HepG2 (cell line): Measurements from ENCODE around the gene LCE4A. TPM values are rescaled to one million over a fixed set of nuclear protein-coding genes. Genes with fewer than 3 reads are reported as not detected.
"Not testable (repeated sequence)": the region's sequence is repeated elsewhere in the genome, so short reads cannot be mapped to it uniquely, and the experiment has no call there.

ENCODE experiments used
- ATAC-seq: fragments of 200-7000 bp; cut with Tn5 transposase; 3 replicates; pipeline ENCODE4 v1.9.1; 2020; ENCODE audit warnings: mild to moderate bottlenecking, moderate library complexity
- BruUV-seq: library from RNA; stranded (reverse); fragments of 400-500 nt; replicated peaks from 2 replicates; lab custom pipeline; 2021; lab: Mats Ljungman, UMichigan
- CTCF ChIA-PET: fragments of 300-600 bp; formaldehyde crosslinking; extraction: SDS; loops from one replicate; lab custom pipeline; 2021; ENCODE audit warnings: low total read pairs, inconsistent platforms, low intra/inter-chr PET ratio; lab: Yijun Ruan, JAX
- POLR2A ChIA-PET: fragments of 350-600 bp; sonication (Branson Sonifier 250); formaldehyde crosslinking; loops from one replicate; lab custom pipeline; 2020; ENCODE audit warnings: antibody characterized with exemption, inconsistent platforms; lab: Yijun Ruan, JAX
- DNase-seq: peaks from one replicate; pipeline ENCODE4 v3.0.0-alpha.2; 2015; ENCODE audit warnings: low spot score
- FAIRE-seq: peaks from 3 replicates; lab custom pipeline; 2011; peaks lifted over from hg19 to GRCh38; lab: Jason Lieb, UNC
- H2AFZ ChIP-seq: one replicate; pipeline ENCODE4 v1.6.1; 2011; ENCODE audit warnings: low read length, inconsistent platforms
- H3K27ac ChIP-seq: fragments of 300-600 bp; 3 replicates; pipeline ENCODE4 v1.8.0; 2011; ENCODE audit warnings: mixed run types, mild to moderate bottlenecking, mixed read lengths, low read length, inconsistent platforms; ENCODE audit not compliant: insufficient read depth; ENCODE audit errors: extremely low read length
- H3K27me3 ChIP-seq, 2 experiments: fragments of 200-600 bp in 1 of 2; 2 replicates in 1 of 2; 3 replicates in 1 of 2; pipeline versions ENCODE4 v1.6.0 to v1.8.0; 2011; ENCODE audit warnings: low read length in 2 of 2, mild to moderate bottlenecking in 2 of 2, moderate library complexity in 2 of 2, inconsistent platforms in 1 of 2; ENCODE audit not compliant: insufficient read depth in 2 of 2, control insufficient read depth in 1 of 2
- H3K36me3 ChIP-seq, 2 experiments: fragments of 200-600 bp in 1 of 2; replicated peaks in 1 of 2; 2 replicates in 1 of 2; 3 replicates in 1 of 2; pipeline versions ENCODE4 v1.5.1 to v1.8.0; 2011; ENCODE audit warnings: low read length in 2 of 2, inconsistent platforms in 1 of 2; ENCODE audit not compliant: insufficient read depth in 2 of 2, control insufficient read depth in 1 of 2
- H3K4me1 ChIP-seq: 2 replicates; pipeline ENCODE4 v1.5.1; 2012; ENCODE audit warnings: low read length, inconsistent platforms; ENCODE audit not compliant: insufficient read depth
- H3K4me2 ChIP-seq: 2 replicates; pipeline ENCODE4 v1.6.0; 2011; ENCODE audit warnings: low read depth, low read length, inconsistent platforms
- H3K4me3 ChIP-seq, 3 experiments: fragments of 200-600 bp in 1 of 3; sonication (generic), shearing (Covaris generic) in 1 of 3; replicated peaks in 1 of 3; 2 replicates each; pipeline ENCODE4 v1.5.1; 2011 to 2016; ENCODE audit warnings: low read length in 3 of 3, inconsistent platforms in 2 of 3, low read depth in 2 of 3, mild to moderate bottlenecking in 2 of 3, control low read depth in 1 of 3, mixed read lengths in 1 of 3; ENCODE audit not compliant: insufficient read depth in 1 of 3
- H3K79me2 ChIP-seq: one replicate; pipeline ENCODE4 v1.6.1; 2011; ENCODE audit warnings: low read length, inconsistent platforms; ENCODE audit not compliant: insufficient read depth
- H3K9ac ChIP-seq: 2 replicates; pipeline ENCODE4 v1.6.0; 2011; ENCODE audit warnings: mild to moderate bottlenecking, low read depth, low read length, inconsistent platforms; ENCODE audit not compliant: insufficient read depth
- H3K9me3 ChIP-seq: 2 replicates; pipeline ENCODE4 v1.5.1; 2012; ENCODE audit warnings: mild to moderate bottlenecking, low read length
- H4K20me1 ChIP-seq: 2 replicates; pipeline ENCODE4 v1.6.0; 2011; ENCODE audit warnings: inconsistent platforms, mild to moderate bottlenecking, low read length, moderate library complexity; ENCODE audit not compliant: insufficient read depth
- HIVEP1 ChIP-seq: sonication (generic); formaldehyde crosslinking; IDR thresholded peaks from 2 replicates; pipeline ENCODE4 v1.4.0; 2020; ENCODE audit warnings: mild to moderate bottlenecking, missing genetic modification reagents
- KAT8 ChIP-seq: IDR thresholded peaks from 2 replicates; pipeline ENCODE4 v1.6.1; 2016; ENCODE audit warnings: missing genetic modification reagents, missing compliant biosample characterization
- NFE2 ChIP-seq: sonication (generic); formaldehyde crosslinking; IDR thresholded peaks from 2 replicates; pipeline ENCODE4 v1.4.0; 2020; ENCODE audit warnings: missing genetic modification reagents
- NFKB2 ChIP-seq: sonication (generic); formaldehyde crosslinking; IDR thresholded peaks from 2 replicates; pipeline ENCODE4 v1.4.0; 2020; ENCODE audit warnings: missing genetic modification reagents, borderline replicate concordance
- NRL ChIP-seq: sonication (generic); formaldehyde crosslinking; IDR thresholded peaks from 2 replicates; pipeline ENCODE4 v1.5.0; 2020; ENCODE audit warnings: missing genetic modification reagents, mild to moderate bottlenecking, moderate library complexity, borderline replicate concordance
- SALL1 ChIP-seq: sonication (generic); formaldehyde crosslinking; IDR thresholded peaks from 2 replicates; pipeline ENCODE4 v1.8.0; 2022; ENCODE audit warnings: mild to moderate bottlenecking, missing genetic modification reagents
- ZFX ChIP-seq: sonication (generic); formaldehyde crosslinking; IDR thresholded peaks from 2 replicates; pipeline ENCODE4 v1.4.0; 2020; ENCODE audit warnings: mild to moderate bottlenecking, low read depth, missing genetic modification reagents, moderate library complexity
- ZNF333 ChIP-seq: sonication (generic); formaldehyde crosslinking; IDR thresholded peaks from 2 replicates; pipeline ENCODE4 v1.4.0; 2020; ENCODE audit warnings: mild to moderate bottlenecking, missing genetic modification reagents, borderline replicate concordance
- ZNF772 ChIP-seq: sonication (generic); formaldehyde crosslinking; IDR thresholded peaks from 2 replicates; pipeline ENCODE4 v1.5.0; 2020; ENCODE audit warnings: mild to moderate bottlenecking, missing genetic modification reagents
- WGBS: methylation state at CpG from one replicate; pipeline ENCODE4 v1.1.6; 2017; ENCODE audit warnings: low lambda C conversion rate; 5-methylcytosine and 5-hydroxymethylcytosine counted together
- in situ Hi-C: cut with HindIII; loops from 2 replicates; pipeline ENCODE4 v1.10.0; 2017; ENCODE audit warnings: low pct_unique_long_range_greater_than_20kb; ENCODE audit not compliant: extremely low pct_ligation_motif_present
- intact Hi-C: fragments of 100-400 bp; cut with micrococcal nuclease; formaldehyde crosslinking; loops from one replicate; pipeline ENCODE4 v1.10.0; 2022; ENCODE audit not compliant: unreplicated experiment
- polyA plus RNA-seq, 8 experiments: library from polyadenylated mRNA; depleted of rRNA in 3 of 8; stranded (reverse) in 7 of 8; unstranded in 1 of 8; fragments of >200 nt; fragmentation: Illumina TruSeq in 4 of 8; extraction: Trizol in 4 of 8; gene quantifications; 2 replicates each; pipeline versions ENCODE4 v1.2.1 to v1.2.3, GENCODE V29; 2011 to 2016; ENCODE audit warnings: low read depth in 4 of 8, missing spikeins in 1 of 8, mixed read lengths in 1 of 8; ENCODE audit not compliant: insufficient read depth in 1 of 8
- total RNA-seq, 5 experiments: library from RNA; depleted of rRNA; stranded (reverse); fragments of >200 nt; fragmentation: Illumina TruSeq; extraction: Trizol; gene quantifications; 2 replicates each; pipeline ENCODE4 v1.2.3, GENCODE V29; 2016; ENCODE audit warnings: low read depth in 1 of 5
- TF ChIP-seq, protein P1 (sequence below): sonication (generic); formaldehyde crosslinking; IDR thresholded peaks from 2 replicates; pipeline ENCODE4 v1.4.0; 2020; ENCODE audit warnings: missing genetic modification reagents, borderline replicate concordance

Gene LCE4A
- total and polyA plus RNA-seq, 2 of the 13 experiments (the other 11 are each of a cell fraction or from before 2014, with no cell fraction given) = not detected

DNA sequence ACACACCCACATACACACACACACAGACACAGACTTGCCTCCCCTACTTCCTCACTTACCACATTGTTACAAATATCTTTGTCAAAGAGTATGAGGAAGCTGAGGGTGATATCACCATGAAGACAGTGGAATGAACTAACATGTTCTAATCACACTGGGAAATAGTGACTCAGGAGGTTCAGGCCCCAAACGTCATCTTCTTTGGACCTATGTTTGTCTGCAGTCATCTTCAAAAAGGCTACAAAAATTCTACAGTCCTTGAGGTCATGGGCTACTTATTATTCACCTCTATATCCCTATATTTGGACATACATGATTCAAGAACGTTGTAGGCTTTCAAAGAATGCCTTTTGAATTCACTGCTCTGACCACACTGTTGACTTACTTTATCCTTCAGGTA is 34.9 kb upstream of the LCE4A start (continued):
- TF ChIP-seq NFE2 (CRISPR knock-in tag) = no peak
- TF ChIP-seq NFKB2 (CRISPR knock-in tag) = no peak
- TF ChIP-seq ZNF772 = no peak
- no peak for TF ChIP-seq HIVEP1 (CRISPR knock-in tag)

DNA sequence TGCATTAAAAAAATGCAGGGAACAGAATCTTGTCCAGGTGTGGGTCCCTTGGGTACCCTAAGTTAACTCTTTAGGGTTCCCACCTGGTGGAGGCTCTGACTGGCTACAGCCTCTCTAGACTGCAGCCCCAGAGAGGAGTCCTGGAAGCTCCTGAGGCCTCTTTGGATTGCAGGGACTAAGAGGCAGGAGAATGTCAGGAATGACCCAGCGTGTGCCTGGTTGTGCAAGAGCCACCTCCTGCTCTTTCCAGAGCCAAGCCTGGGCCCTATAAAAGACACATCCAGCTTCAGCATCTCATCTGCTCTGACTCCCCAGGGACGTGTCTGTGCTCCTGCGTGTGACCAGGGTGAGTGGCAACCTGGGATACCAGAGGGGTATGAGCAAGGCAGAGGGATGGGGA is 33.0 kb upstream of the LCE4A start, which contains the start of gene LCE2C:
Gene LCE2C, plus strand, starts transcription at position 297 of the 400 bp plus-strand sequence. CDS start 737 bp downstream, outside the sequence.
- DNase-seq, in situ Hi-C loops, H3K9me3 ChIP-seq, H3K27me3 ChIP-seq, POLR2A ChIA-PET, ATAC-seq, H3K4me3 ChIP-seq, H3K36me3 ChIP-seq, H3K27ac ChIP-seq, CTCF ChIA-PET, H3K79me2 ChIP-seq, H4K20me1 ChIP-seq, H3K9ac ChIP-seq, H3K4me2 ChIP-seq, intact Hi-C loops, BruUV-seq, FAIRE-seq, H2AFZ ChIP-seq, H3K4me1 ChIP-seq: not testable (repeated sequence)
- WGBS = no CpG with 5 or more reads among the region's 3 CpGs

DNA sequence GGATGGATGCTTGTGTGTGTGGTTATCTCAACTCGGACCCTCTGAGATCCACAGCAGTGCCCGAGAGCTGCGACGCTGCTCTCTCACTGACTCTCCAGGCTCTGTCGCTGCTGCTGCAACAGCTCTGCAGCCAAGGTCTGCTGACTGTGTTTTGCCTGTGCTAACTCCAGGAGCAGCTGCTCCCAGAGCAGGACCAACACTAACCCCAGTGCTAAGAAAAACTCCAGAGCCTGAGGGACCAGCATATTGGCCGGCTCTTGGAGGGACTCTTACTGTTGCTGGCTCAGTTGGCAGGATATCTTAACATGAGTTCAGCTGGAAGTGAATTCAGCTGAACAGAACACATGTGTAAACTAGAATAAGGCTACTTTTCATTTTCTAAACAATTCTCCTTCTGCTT is 28.5 kb upstream of the LCE4A start:
- Histone ChIP-seq H3K36me3 (no peaks in the 10 kb centered on the region), H3K79me2 (no peaks in the 10 kb centered on the region), H4K20me1 (no peaks in the 10 kb centered on the region), H3K4me3 (no peak overlapping the region), H3K27ac (no peak overlapping the region), H3K9ac (no peak overlapping the region), H3K27me3 (0 out of 5 replicates have a peak, but pooled peaks cover 1 to 3% of the 10 kb centered on the region in 2 experiments), H3K4me2 (no peak overlapping the region), H3K4me1 (no peaks in the 10 kb centered on the region), H2AFZ (no peak overlapping the region), H3K9me3 (no peaks in the 10 kb centered on the region)
- intact Hi-C loops = no loop called here
- no peak for ATAC-seq
- no TSS peak for BruUV-seq
- no peak for FAIRE-seq
- CTCF ChIA-PET = no interaction called here
- POLR2A ChIA-PET = no interaction called here
- DNase-seq = no peak
- in situ Hi-C loops = no loop called here
- WGBS = 0% methylated on average over 2 of the region's 6 CpGs
- TF ChIP-seq KAT8 (CRISPR knock-in tag) (no peak), SALL1 (CRISPR knock-in tag) (no peak), NRL (CRISPR knock-in tag) (no peak), ZNF333 (CRISPR knock-in tag) (no peak), ZFX (CRISPR knock-in tag) (no peak)
- TF ChIP-seq, protein P1, sequence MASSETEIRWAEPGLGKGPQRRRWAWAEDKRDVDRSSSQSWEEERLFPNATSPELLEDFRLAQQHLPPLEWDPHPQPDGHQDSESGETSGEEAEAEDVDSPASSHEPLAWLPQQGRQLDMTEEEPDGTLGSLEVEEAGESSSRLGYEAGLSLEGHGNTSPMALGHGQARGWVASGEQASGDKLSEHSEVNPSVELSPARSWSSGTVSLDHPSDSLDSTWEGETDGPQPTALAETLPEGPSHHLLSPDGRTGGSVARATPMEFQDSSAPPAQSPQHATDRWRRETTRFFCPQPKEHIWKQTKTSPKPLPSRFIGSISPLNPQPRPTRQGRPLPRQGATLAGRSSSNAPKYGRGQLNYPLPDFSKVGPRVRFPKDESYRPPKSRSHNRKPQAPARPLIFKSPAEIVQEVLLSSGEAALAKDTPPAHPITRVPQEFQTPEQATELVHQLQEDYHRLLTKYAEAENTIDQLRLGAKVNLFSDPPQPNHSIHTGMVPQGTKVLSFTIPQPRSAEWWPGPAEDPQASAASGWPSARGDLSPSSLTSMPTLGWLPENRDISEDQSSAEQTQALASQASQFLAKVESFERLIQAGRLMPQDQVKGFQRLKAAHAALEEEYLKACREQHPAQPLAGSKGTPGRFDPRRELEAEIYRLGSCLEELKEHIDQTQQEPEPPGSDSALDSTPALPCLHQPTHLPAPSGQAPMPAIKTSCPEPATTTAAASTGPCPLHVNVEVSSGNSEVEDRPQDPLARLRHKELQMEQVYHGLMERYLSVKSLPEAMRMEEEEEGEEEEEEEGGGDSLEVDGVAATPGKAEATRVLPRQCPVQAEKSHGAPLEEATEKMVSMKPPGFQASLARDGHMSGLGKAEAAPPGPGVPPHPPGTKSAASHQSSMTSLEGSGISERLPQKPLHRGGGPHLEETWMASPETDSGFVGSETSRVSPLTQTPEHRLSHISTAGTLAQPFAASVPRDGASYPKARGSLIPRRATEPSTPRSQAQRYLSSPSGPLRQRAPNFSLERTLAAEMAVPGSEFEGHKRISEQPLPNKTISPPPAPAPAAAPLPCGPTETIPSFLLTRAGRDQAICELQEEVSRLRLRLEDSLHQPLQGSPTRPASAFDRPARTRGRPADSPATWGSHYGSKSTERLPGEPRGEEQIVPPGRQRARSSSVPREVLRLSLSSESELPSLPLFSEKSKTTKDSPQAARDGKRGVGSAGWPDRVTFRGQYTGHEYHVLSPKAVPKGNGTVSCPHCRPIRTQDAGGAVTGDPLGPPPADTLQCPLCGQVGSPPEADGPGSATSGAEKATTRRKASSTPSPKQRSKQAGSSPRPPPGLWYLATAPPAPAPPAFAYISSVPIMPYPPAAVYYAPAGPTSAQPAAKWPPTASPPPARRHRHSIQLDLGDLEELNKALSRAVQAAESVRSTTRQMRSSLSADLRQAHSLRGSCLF (CRISPR knock-in tag) = no peak
